Adipocyte (in vitro differentiated cells): ENCODE results near the gene REEP1.

Experiments
- DNase-seq: peaks from one replicate; pipeline ENCODE4 v3.0.0-alpha.2; 2015; ENCODE audit warnings: low read depth
- H3K27me3 ChIP-seq: replicated peaks from 2 replicates; pipeline ENCODE4 v1.7.0; 2013; ENCODE audit warnings: mild to moderate bottlenecking, low read length, moderate library complexity; ENCODE audit not compliant: control insufficient read depth, insufficient read depth
- H3K36me3 ChIP-seq: 2 replicates; pipeline ENCODE4 v1.7.0; 2013; ENCODE audit warnings: low read length, mild to moderate bottlenecking, moderate library complexity; ENCODE audit not compliant: control insufficient read depth, insufficient read depth, severe bottlenecking
- H3K4me1 ChIP-seq: 2 replicates; pipeline ENCODE4 v1.7.0; 2013; ENCODE audit warnings: mild to moderate bottlenecking, low read length, moderate library complexity; ENCODE audit not compliant: control insufficient read depth, insufficient read depth
- H3K4me3 ChIP-seq: 2 replicates; pipeline ENCODE4 v1.7.0; 2013; ENCODE audit warnings: mild to moderate bottlenecking, low read length, moderate library complexity
- H3K9ac ChIP-seq: 2 replicates; pipeline ENCODE4 v1.7.0; 2013; ENCODE audit warnings: mild to moderate bottlenecking, low read length, moderate library complexity
- H3K9me3 ChIP-seq: 2 replicates; pipeline ENCODE4 v1.7.0; 2013; ENCODE audit warnings: mild to moderate bottlenecking, low read length, moderate library complexity; ENCODE audit not compliant: control insufficient read depth

The REEP1 gene

GRCh38 chr2:86344404-86344803, 7.0 kb upstream of the REEP1 start:
- no peak overlapping the region for H3K4me3 ChIP-seq
- H3K27me3 ChIP-seq = peaks cover 42% of the 10 kb centered on the region
- H3K9me3 ChIP-seq = peaks cover 21% of the 10 kb centered on the region
- H3K36me3 ChIP-seq = no peaks in the 10 kb centered on the region
- no peaks in the 10 kb centered on the region for H3K4me1 ChIP-seq
- DNase-seq = no peak
- H3K9ac ChIP-seq = no peak overlapping the region

GRCh38 chr2:86342488-86342887, 5.1 kb upstream of the REEP1 start:
- DNase-seq = no peak
- Histone ChIP-seq H3K4me3 (no peak overlapping the region), H3K9ac (no peak overlapping the region), H3K36me3 (no peaks in the 10 kb centered on the region), H3K27me3 (peaks cover 44% of the 10 kb centered on the region), H3K4me1 (no peaks in the 10 kb centered on the region), H3K9me3 (peaks cover 21% of the 10 kb centered on the region)

GRCh38 chr2:86341470-86341869, 4.0 kb upstream of the REEP1 start:
- peaks cover 21% of the 10 kb centered on the region for H3K9me3 ChIP-seq
- no peaks in the 10 kb centered on the region for H3K4me1 ChIP-seq
- no peak overlapping the region for H3K9ac ChIP-seq
- H3K36me3 ChIP-seq = no peaks in the 10 kb centered on the region
- H3K4me3 ChIP-seq = peak overlapping the region; percentile 5
- peaks cover 42% of the 10 kb centered on the region for H3K27me3 ChIP-seq
- no peak for DNase-seq

- no peak for DNase-seq
- Histone ChIP-seq H3K9ac (no peak overlapping the region), H3K9me3 (peaks cover 21% of the 10 kb centered on the region), H3K27me3 (peaks cover 54% of the 10 kb centered on the region), H3K4me3 (no peak overlapping the region), H3K36me3 (no peaks in the 10 kb centered on the region), H3K4me1 (no peaks in the 10 kb centered on the region)
Measured at GRCh38 chr2:86338778-86339295, 1.4 kb upstream of the REEP1 start.

GRCh38 chr2:86336675-86337243, 667 bp downstream of the REEP1 start:
- DNase-seq = no peak
- peak overlapping the region; percentile 47 for H3K4me3 ChIP-seq
- H3K27me3 ChIP-seq = peaks cover 58% of the 10 kb centered on the region

GRCh38 chr2:86335865-86336674, 1.4 kb downstream of the REEP1 start:
- H3K4me1 ChIP-seq = no peaks in the 10 kb centered on the region
- no peak overlapping the region for H3K9ac ChIP-seq
- DNase-seq = no peak
- peaks cover 64% of the 10 kb centered on the region for H3K27me3 ChIP-seq
- H3K9me3 ChIP-seq = peaks cover 8% of the 10 kb centered on the region
- H3K36me3 ChIP-seq = no peaks in the 10 kb centered on the region
- H3K4me3 ChIP-seq = no peak overlapping the region

More at GRCh38 chr2:86336675-86337243, 667 bp downstream of the REEP1 start:
- H3K36me3 ChIP-seq = no peaks in the 10 kb centered on the region
- peaks cover 15% of the 10 kb centered on the region for H3K9me3 ChIP-seq
- no peaks in the 10 kb centered on the region for H3K4me1 ChIP-seq
- H3K9ac ChIP-seq = no peak overlapping the region

GRCh38 chr2:86333378-86333777, 4.0 kb downstream of the REEP1 start:
- Histone ChIP-seq H3K9me3 (peaks cover 8% of the 10 kb centered on the region), H3K36me3 (no peaks in the 10 kb centered on the region), H3K4me1 (no peaks in the 10 kb centered on the region), H3K27me3 (peaks cover 57% of the 10 kb centered on the region), H3K9ac (no peak overlapping the region), H3K4me3 (no peak overlapping the region)
- no peak for DNase-seq

GRCh38 chr2:86332654-86333053, 4.8 kb downstream of the REEP1 start:
- H3K4me1 ChIP-seq = no peaks in the 10 kb centered on the region
- H3K27me3 ChIP-seq = peaks cover 55% of the 10 kb centered on the region
- H3K9me3 ChIP-seq = peaks cover 8% of the 10 kb centered on the region
- H3K36me3 ChIP-seq = no peaks in the 10 kb centered on the region
- H3K9ac ChIP-seq = no peak overlapping the region
- H3K4me3 ChIP-seq = no peak overlapping the region
- no peak for DNase-seq

GRCh38 chr2:86331384-86331783, 6.0 kb downstream of the REEP1 start:
- H3K4me3 ChIP-seq = no peak overlapping the region
- no peaks in the 10 kb centered on the region for H3K4me1 ChIP-seq
- H3K27me3 ChIP-seq = peaks cover 51% of the 10 kb centered on the region
- DNase-seq = no peak
- no peak overlapping the region for H3K9ac ChIP-seq
- H3K9me3 ChIP-seq = peaks cover 8% of the 10 kb centered on the region
- H3K36me3 ChIP-seq = no peaks in the 10 kb centered on the region

- peaks cover 8% of the 10 kb centered on the region for H3K9me3 ChIP-seq
- H3K27me3 ChIP-seq = peaks cover 51% of the 10 kb centered on the region
- H3K9ac ChIP-seq = no peak overlapping the region
- H3K4me1 ChIP-seq = no peaks in the 10 kb centered on the region
- no peak overlapping the region for H3K4me3 ChIP-seq
- no peaks in the 10 kb centered on the region for H3K36me3 ChIP-seq
- no peak for DNase-seq
Measured at GRCh38 chr2:86330001-86330400, 7.4 kb downstream of the REEP1 start.

GRCh38 chr2:86323273-86324021, 14.0 kb downstream of the REEP1 start:
- H3K36me3 ChIP-seq = no peaks in the 10 kb centered on the region
- no peak for DNase-seq
- no peaks in the 10 kb centered on the region for H3K4me1 ChIP-seq
- no peaks in the 10 kb centered on the region for H3K9me3 ChIP-seq
- H3K9ac ChIP-seq = no peak overlapping the region
- H3K27me3 ChIP-seq = peaks cover 51% of the 10 kb centered on the region
- H3K4me3 ChIP-seq = no peak overlapping the region
